Measurements from ENCODE around the gene RPLP1. TPM values are rescaled to one million over a fixed set of nuclear protein-coding genes. Genes with fewer than 3 reads are reported as not detected.
A peak's percentile ranks its signal among the peaks of the same experiment; 100 is the strongest.

The RPLP1 gene
- total RNA-seq, 1 donor from 2014 or later, result 1,115 TPM

GRCh38 chr15:69450968-69451695, 1.5 kb upstream of the RPLP1 start:
- Mint-ChIP-seq H3K9me3 (ENCODE audit: low read depth) (no peaks in the 10 kb centered on the region), H3K4me1 (ENCODE audit: low read depth) (peaks cover 33% of the 10 kb centered on the region), H3K27me3 (no peaks in the 10 kb centered on the region), H3K27ac (no peak overlapping the region), H3K36me3 (ENCODE audit: insufficient read depth) (peaks cover 19% of the 10 kb centered on the region), H3K4me3 (ENCODE audit: low read depth) (no peak overlapping the region)
- TF ChIP-seq, protein P1, sequence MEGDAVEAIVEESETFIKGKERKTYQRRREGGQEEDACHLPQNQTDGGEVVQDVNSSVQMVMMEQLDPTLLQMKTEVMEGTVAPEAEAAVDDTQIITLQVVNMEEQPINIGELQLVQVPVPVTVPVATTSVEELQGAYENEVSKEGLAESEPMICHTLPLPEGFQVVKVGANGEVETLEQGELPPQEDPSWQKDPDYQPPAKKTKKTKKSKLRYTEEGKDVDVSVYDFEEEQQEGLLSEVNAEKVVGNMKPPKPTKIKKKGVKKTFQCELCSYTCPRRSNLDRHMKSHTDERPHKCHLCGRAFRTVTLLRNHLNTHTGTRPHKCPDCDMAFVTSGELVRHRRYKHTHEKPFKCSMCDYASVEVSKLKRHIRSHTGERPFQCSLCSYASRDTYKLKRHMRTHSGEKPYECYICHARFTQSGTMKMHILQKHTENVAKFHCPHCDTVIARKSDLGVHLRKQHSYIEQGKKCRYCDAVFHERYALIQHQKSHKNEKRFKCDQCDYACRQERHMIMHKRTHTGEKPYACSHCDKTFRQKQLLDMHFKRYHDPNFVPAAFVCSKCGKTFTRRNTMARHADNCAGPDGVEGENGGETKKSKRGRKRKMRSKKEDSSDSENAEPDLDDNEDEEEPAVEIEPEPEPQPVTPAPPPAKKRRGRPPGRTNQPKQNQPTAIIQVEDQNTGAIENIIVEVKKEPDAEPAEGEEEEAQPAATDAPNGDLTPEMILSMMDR (IDR thresholded peaks at IDR 0.05; ENCODE audit: unreplicated experiment), result no peak
- DNase-seq (ENCODE audit: low spot score, unreplicated experiment), result no peak

GRCh38 chr15:69451951-69452691, 497 bp upstream of the RPLP1 start:
- H3K27ac Mint-ChIP-seq, result peak overlapping the region; percentile 97
- H3K4me3 Mint-ChIP-seq (ENCODE audit: low read depth), result peak overlapping the region; percentile 95
- H3K27me3 Mint-ChIP-seq, result no peaks in the 10 kb centered on the region
- peaks cover 21% of the 10 kb centered on the region for H3K36me3 Mint-ChIP-seq (ENCODE audit: insufficient read depth)
- TF ChIP-seq, protein P1 (IDR thresholded peaks at IDR 0.05; ENCODE audit: unreplicated experiment), result no peak
- no peaks in the 10 kb centered on the region for H3K9me3 Mint-ChIP-seq (ENCODE audit: low read depth)
- peaks cover 24% of the 10 kb centered on the region for H3K4me1 Mint-ChIP-seq (ENCODE audit: low read depth)
- no peak for DNase-seq (ENCODE audit: low spot score, unreplicated experiment)

- H3K4me3 Mint-ChIP-seq (ENCODE audit: low read depth), result peak overlapping the region; percentile 95
- H3K27me3 Mint-ChIP-seq, result no peaks in the 10 kb centered on the region
- peaks cover 24% of the 10 kb centered on the region for H3K4me1 Mint-ChIP-seq (ENCODE audit: low read depth)
- no peaks in the 10 kb centered on the region for H3K9me3 Mint-ChIP-seq (ENCODE audit: low read depth)
- H3K27ac Mint-ChIP-seq, result no peak overlapping the region
- peaks cover 23% of the 10 kb centered on the region for H3K36me3 Mint-ChIP-seq (ENCODE audit: insufficient read depth)
- no peak for DNase-seq (ENCODE audit: low spot score, unreplicated experiment)
- TF ChIP-seq, protein P1 (IDR thresholded peaks at IDR 0.05; ENCODE audit: unreplicated experiment), result no peak
Observed at GRCh38 chr15:69454953-69455352, 2.3 kb downstream of the RPLP1 start.

GRCh38 chr15:69456208-69457166, 3.9 kb downstream of the RPLP1 start:
- peaks cover 23% of the 10 kb centered on the region for H3K36me3 Mint-ChIP-seq (ENCODE audit: insufficient read depth)
- no peaks in the 10 kb centered on the region for H3K27me3 Mint-ChIP-seq
- no peak overlapping the region for H3K27ac Mint-ChIP-seq
- H3K9me3 Mint-ChIP-seq (ENCODE audit: low read depth), result no peaks in the 10 kb centered on the region
- H3K4me1 Mint-ChIP-seq (ENCODE audit: low read depth), result peaks cover 24% of the 10 kb centered on the region
- TF ChIP-seq, protein P1 (IDR thresholded peaks at IDR 0.05; ENCODE audit: unreplicated experiment), result no peak
- DNase-seq (ENCODE audit: low spot score, unreplicated experiment), result no peak
- no peak overlapping the region for H3K4me3 Mint-ChIP-seq (ENCODE audit: low read depth)
